Skeletal muscle tissue (tissue), 4 donors: ENCODE results near the gene KCNIP3. TPM values are rescaled to one million over a fixed set of nuclear protein-coding genes. Genes with fewer than 3 reads are reported as not detected.

Experiments used
- H3K27ac ChIP-seq: one replicate; pipeline ENCODE4 v1.7.0; 2013; ENCODE audit warnings: mild to moderate bottlenecking, low read depth, low read length, inconsistent platforms
- H3K27me3 ChIP-seq, 3 donors: one replicate each; pipeline ENCODE4 v1.7.0; 2013; ENCODE audit warnings: low read length in 3 of 3; ENCODE audit not compliant: control insufficient read depth in 3 of 3, insufficient read depth in 3 of 3
- H3K36me3 ChIP-seq, 3 donors: one replicate each; pipeline ENCODE4 v1.7.0; 2013; ENCODE audit warnings: low read length in 3 of 3; ENCODE audit not compliant: control insufficient read depth in 3 of 3, insufficient read depth in 3 of 3
- H3K4me1 ChIP-seq, 3 donors: one replicate each; pipeline ENCODE4 v1.7.0; 2013; ENCODE audit warnings: low read length in 3 of 3, mild to moderate bottlenecking in 3 of 3; ENCODE audit not compliant: control insufficient read depth in 3 of 3, insufficient read depth in 3 of 3
- H3K4me3 ChIP-seq, 3 donors: one replicate each; pipeline ENCODE4 v1.7.0; 2013; ENCODE audit warnings: low read length in 3 of 3
- H3K9ac ChIP-seq, 3 donors: one replicate each; pipeline ENCODE4 v1.7.0; 2013; ENCODE audit warnings: low read length in 3 of 3, mild to moderate bottlenecking in 3 of 3, moderate library complexity in 2 of 3, low read depth in 1 of 3
- H3K9me3 ChIP-seq, 3 donors: one replicate each; pipeline ENCODE4 v1.7.0; 2013; ENCODE audit warnings: low read length in 3 of 3; ENCODE audit not compliant: control insufficient read depth in 3 of 3
- total RNA-seq: library from RNA; depleted of rRNA; stranded (reverse); fragments of >200 nt; gene quantifications from one replicate; pipeline ENCODE4 v1.2.3, GENCODE V29; 2014
- donor health status: Osteomylitis.

The KCNIP3 gene
- total RNA-seq, 1 donor from 2014 or later, result 2.1 TPM

GRCh38 chr2:95282458-95282857 lies 14.7 kb upstream of the KCNIP3 start:
- Histone ChIP-seq H3K4me3 (no peak overlapping the region), H3K27ac (no peak overlapping the region), H3K9ac (no peak overlapping the region), H3K36me3 (peaks cover 0 to 2% (median 0%) of the 10 kb centered on the region in 3 donors), H3K9me3 (no peaks in the 10 kb centered on the region), H3K4me1 (no peaks in the 10 kb centered on the region), H3K27me3 (no peaks in the 10 kb centered on the region)

DNA sequence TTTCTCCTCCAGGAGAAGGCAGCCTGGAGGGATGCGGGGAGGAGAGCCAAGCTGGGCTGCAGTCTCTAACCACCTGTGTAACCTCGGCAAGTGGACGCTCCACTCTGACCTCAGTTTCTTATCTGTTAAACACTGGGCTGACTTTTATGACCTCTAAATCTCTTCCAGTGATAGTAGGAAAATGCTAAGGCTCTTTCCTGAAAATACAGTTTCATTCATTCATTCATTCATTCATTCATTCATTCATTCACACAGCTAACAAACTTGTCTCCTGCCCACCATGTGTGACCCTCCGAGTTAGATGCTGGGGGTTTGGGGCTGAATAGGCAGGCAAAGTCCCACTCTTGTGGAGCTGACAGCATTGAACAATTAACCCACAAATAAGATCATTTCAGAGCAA lies 13.6 kb upstream of the KCNIP3 start:
- Histone ChIP-seq H3K4me3 (no peak overlapping the region), H3K36me3 (peaks cover 0 to 2% (median 2%) of the 10 kb centered on the region in 3 donors), H3K4me1 (no peaks in the 10 kb centered on the region), H3K27me3 (no peaks in the 10 kb centered on the region), H3K9me3 (no peaks in the 10 kb centered on the region), H3K9ac (no peak overlapping the region), H3K27ac (no peak overlapping the region)

DNA sequence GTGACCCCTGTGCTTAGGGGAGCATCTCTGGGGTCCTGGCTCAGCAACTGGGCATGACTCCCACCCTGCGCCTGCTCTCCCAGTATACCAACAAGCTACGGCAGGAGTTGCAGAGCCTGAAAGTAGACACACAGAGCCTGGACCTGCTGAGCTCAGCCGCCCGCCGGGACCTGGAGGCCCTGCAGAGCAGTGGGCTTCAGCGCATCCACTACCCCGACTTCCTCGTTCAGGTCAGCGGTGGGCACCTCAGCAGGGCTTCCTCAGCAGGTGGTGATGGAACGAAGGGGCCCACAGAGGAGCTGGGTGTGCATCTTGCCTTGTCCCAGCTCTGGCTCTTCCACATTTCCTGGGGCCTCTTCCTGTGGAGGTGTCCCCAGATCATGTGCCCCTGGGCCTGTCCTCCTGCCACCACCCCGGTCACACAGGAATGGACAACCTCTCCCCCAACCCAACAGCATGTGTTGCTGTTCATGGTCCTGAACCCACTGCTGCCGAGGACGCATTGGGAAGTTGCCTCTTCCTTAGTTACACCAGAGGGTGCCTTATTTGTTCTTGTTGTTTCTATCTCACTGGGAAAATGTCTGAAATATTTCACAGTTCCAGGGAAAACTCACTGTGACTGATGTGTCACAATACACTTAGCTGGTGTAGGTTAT lies 12.1 kb upstream of the KCNIP3 start:
- Histone ChIP-seq H3K27me3 (no peaks in the 10 kb centered on the region), H3K9ac (no peak overlapping the region), H3K27ac (no peak overlapping the region), H3K4me1 (no peaks in the 10 kb centered on the region), H3K4me3 (no peak overlapping the region), H3K36me3 (peaks cover 0 to 2% (median 2%) of the 10 kb centered on the region in 3 donors), H3K9me3 (no peaks in the 10 kb centered on the region)

- H3K4me3 ChIP-seq, result no peak overlapping the region
- H3K9ac ChIP-seq, result no peak overlapping the region
- peaks cover 0 to 2% (median 2%) of the 10 kb centered on the region in 3 donors for H3K36me3 ChIP-seq
- H3K9me3 ChIP-seq, result peaks cover 0 to 2% (median 0%) of the 10 kb centered on the region in 3 donors
- no peaks in the 10 kb centered on the region for H3K27me3 ChIP-seq
- H3K27ac ChIP-seq, result no peak overlapping the region
- H3K4me1 ChIP-seq, result no peaks in the 10 kb centered on the region
These were observed 11.6 kb upstream of the KCNIP3 start for GRCh38 chr2:95285542-95285932.

GRCh38 chr2:95287336-95287735 lies 9.8 kb upstream of the KCNIP3 start:
- Histone ChIP-seq H3K27me3 (no peaks in the 10 kb centered on the region), H3K36me3 (peaks cover 0 to 2% (median 0%) of the 10 kb centered on the region in 3 donors), H3K9me3 (peaks cover 0 to 4% (median 2%) of the 10 kb centered on the region in 3 donors), H3K4me1 (no peaks in the 10 kb centered on the region), H3K4me3 (no peak overlapping the region), H3K27ac (no peak overlapping the region), H3K9ac (no peak overlapping the region)

- no peaks in the 10 kb centered on the region for H3K4me1 ChIP-seq
- peaks cover 0 to 2% (median 0%) of the 10 kb centered on the region in 3 donors for H3K36me3 ChIP-seq
- no peak overlapping the region for H3K9ac ChIP-seq
- H3K27me3 ChIP-seq, result no peaks in the 10 kb centered on the region
- no peak overlapping the region for H3K4me3 ChIP-seq
- H3K27ac ChIP-seq, result no peak overlapping the region
- peaks cover 0 to 4% (median 2%) of the 10 kb centered on the region in 3 donors for H3K9me3 ChIP-seq
These were observed 9.3 kb upstream of the KCNIP3 start for GRCh38 chr2:95287806-95288205.

GRCh38 chr2:95289253-95289652 lies 7.9 kb upstream of the KCNIP3 start:
- Histone ChIP-seq H3K27ac (no peak overlapping the region), H3K9ac (no peak overlapping the region), H3K36me3 (peaks cover 0 to 2% (median 0%) of the 10 kb centered on the region in 3 donors), H3K27me3 (no peaks in the 10 kb centered on the region), H3K4me1 (no peaks in the 10 kb centered on the region), H3K9me3 (peaks cover 0 to 4% (median 2%) of the 10 kb centered on the region in 3 donors), H3K4me3 (no peak overlapping the region)

DNA sequence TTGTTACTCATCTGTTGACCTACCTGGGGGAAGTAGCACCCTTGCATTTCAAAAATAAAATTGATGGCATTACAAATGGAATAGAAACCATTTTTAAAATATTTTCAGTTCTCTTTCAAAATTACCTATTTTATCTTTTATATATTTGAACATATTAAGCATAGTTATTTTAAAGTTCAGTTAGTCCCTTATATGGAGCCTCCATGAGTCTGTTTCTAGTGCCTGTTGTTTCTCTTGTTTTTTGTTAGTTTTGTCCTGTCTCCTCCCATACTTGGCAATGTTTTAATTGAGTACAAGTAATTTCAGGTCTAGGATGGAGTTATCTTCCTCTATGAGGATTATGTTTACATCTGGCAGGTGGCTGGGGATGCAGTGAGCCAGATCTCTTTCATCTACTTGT lies 5.9 kb upstream of the KCNIP3 start:
- Histone ChIP-seq H3K9ac (no peak overlapping the region), H3K27me3 (peaks cover 4 to 9% (median 6%) of the 10 kb centered on the region in 3 donors), H3K27ac (no peak overlapping the region), H3K4me3 (no peak overlapping the region), H3K4me1 (no peaks in the 10 kb centered on the region), H3K36me3 (peaks cover 0 to 2% (median 0%) of the 10 kb centered on the region in 3 donors), H3K9me3 (peaks cover 0 to 4% (median 2%) of the 10 kb centered on the region in 3 donors)

DNA sequence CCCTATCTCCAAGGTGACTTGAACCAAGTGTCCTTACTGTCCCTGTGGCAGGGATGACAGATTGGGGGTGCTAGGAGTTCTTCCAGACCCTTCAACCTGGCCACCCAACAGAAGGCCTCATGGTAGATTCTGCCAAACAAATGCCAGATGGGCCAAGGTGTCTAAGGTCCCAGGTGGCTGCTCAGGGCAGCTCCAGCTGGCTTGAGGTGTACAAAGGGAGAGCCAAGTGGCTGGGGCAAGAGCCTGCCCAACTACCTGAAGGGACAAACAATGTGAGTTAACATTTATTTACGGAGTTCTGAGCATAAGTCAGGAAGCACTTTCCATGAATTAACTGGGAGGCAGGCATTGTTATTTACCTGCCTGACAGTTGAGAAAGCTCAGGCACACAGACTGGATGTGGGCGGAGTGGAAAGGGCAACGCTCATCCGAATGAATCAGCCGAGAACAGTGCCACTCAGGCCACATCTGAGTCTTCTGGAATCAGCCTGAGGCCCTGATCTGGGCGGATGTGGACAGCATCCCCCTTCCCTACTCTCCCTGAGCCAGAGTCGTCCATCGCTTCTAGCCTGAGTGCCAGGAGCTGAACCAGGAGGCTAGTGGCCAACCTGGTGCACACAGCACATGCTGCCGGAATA lies 4.4 kb upstream of the KCNIP3 start:
- Histone ChIP-seq H3K4me1 (no peaks in the 10 kb centered on the region), H3K9ac (no peak overlapping the region)

GRCh38 chr2:95294579-95295250 lies 2.4 kb upstream of the KCNIP3 start:
- no peak overlapping the region for H3K4me3 ChIP-seq
- no peak overlapping the region for H3K27ac ChIP-seq
- peaks cover 0 to 4% (median 2%) of the 10 kb centered on the region in 3 donors for H3K9me3 ChIP-seq
- H3K9ac ChIP-seq, result no peak overlapping the region
- peaks cover 21 to 30% (median 24%) of the 10 kb centered on the region in 3 donors for H3K27me3 ChIP-seq
- no peaks in the 10 kb centered on the region for H3K36me3 ChIP-seq
- H3K4me1 ChIP-seq, result no peaks in the 10 kb centered on the region

More for the DNA sequence above, 4.4 kb upstream of the KCNIP3 start:
- H3K36me3 ChIP-seq, result peaks cover 0 to 2% (median 0%) of the 10 kb centered on the region in 3 donors
- H3K27me3 ChIP-seq, result peaks cover 11 to 15% (median 14%) of the 10 kb centered on the region in 3 donors
- no peak overlapping the region for H3K27ac ChIP-seq
- H3K9me3 ChIP-seq, result peaks cover 0 to 4% (median 2%) of the 10 kb centered on the region in 3 donors
- H3K4me3 ChIP-seq, result no peak overlapping the region
